Thyroid gland (tissue), 4 donors: ENCODE measurements around the gene FAF2.

Experiments used
- CTCF ChIP-seq, 6 experiments: fragments of 200-600 bp in 3 of 6; fragments of 450-650 bp in 3 of 6; sonication (generic) in 3 of 6; IDR thresholded peaks; one replicate each; pipeline ENCODE4 v1.5.1; 2016 to 2019; ENCODE audit warnings: antibody characterized with exemption in 6 of 6, mild to moderate bottlenecking in 2 of 6, inconsistent platforms in 1 of 6, moderate library complexity in 1 of 6
- POLR2A ChIP-seq, 2 donors: fragments of 450-650 bp; IDR thresholded peaks; one replicate each; pipeline ENCODE4 v1.6.1; 2017; ENCODE audit warnings: antibody characterized with exemption in 2 of 2, mild to moderate bottlenecking in 2 of 2, moderate library complexity in 1 of 2

DNA sequence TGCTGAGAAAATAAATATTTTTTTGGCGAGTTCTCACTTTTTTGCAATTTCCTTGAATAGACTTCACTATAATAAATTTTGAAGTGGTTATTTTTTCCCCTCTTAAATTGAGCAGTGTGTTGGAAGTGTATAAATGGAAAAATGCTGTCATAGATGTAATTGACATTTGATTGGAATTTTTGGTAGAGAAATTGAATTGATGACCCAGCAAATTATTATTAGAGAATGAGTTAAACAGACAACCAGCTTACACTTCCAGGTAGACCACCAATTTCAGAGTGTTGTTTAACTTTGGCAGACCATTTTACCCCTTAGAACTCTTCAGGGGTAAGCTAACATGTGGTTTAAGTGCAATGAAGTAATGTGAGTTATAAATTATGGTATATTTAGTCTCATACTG is 1.9 kb downstream of the FAF2 start:
- no peak for TF ChIP-seq CTCF (IDR thresholded peaks at IDR 0.05)
- TF ChIP-seq POLR2A (IDR thresholded peaks at IDR 0.05), result no peak
